DOHH2 (cell line): ENCODE measurements around the gene ZNF382.

ENCODE experiments used
- H3F3A ChIP-seq: fragments of 200-600 bp; sonication (generic), shearing (Covaris generic); 2 replicates; pipeline ENCODE4 v1.6.0; 2016; ENCODE audit warnings: antibody characterized with exemption, mild to moderate bottlenecking; ENCODE audit not compliant: control insufficient read depth, insufficient read depth
- H3K27ac ChIP-seq: fragments of 200-600 bp; sonication (generic); 2 replicates; pipeline ENCODE4 v1.5.1; 2014; ENCODE audit warnings: low read depth, mild to moderate bottlenecking, low read length, moderate library complexity
- H3K27me3 ChIP-seq: fragments of 200-600 bp; sonication (generic); 2 replicates; pipeline ENCODE4 v1.6.1; 2014; ENCODE audit warnings: mild to moderate bottlenecking, low read length, mixed read lengths; ENCODE audit not compliant: control insufficient read depth
- H3K36me3 ChIP-seq: fragments of 200-600 bp; sonication (generic); 2 replicates; pipeline ENCODE4 v1.6.1; 2014; ENCODE audit warnings: mild to moderate bottlenecking, low read length, moderate library complexity, mixed read lengths; ENCODE audit not compliant: control insufficient read depth
- H3K4me1 ChIP-seq: fragments of 200-600 bp; sonication (generic); 2 replicates; pipeline ENCODE4 v1.6.1; 2014; ENCODE audit warnings: mild to moderate bottlenecking, low read length, mixed read lengths; ENCODE audit not compliant: control insufficient read depth
- H3K4me2 ChIP-seq: fragments of 200-600 bp; sonication (generic); 2 replicates; pipeline ENCODE4 v1.6.0; 2014; ENCODE audit warnings: mild to moderate bottlenecking, low read length, moderate library complexity
- H3K4me3 ChIP-seq: fragments of 200-600 bp; sonication (generic); 2 replicates; pipeline ENCODE4 v1.5.1; 2014; ENCODE audit warnings: mild to moderate bottlenecking, low read length, mixed read lengths
- H3K79me2 ChIP-seq: fragments of 200-600 bp; sonication (generic); 2 replicates; pipeline ENCODE4 v1.6.1; 2014; ENCODE audit warnings: mild to moderate bottlenecking, low read length, mixed read lengths; ENCODE audit not compliant: control insufficient read depth
- H3K9me2 ChIP-seq: fragments of 200-600 bp; sonication (generic); replicated peaks from 2 replicates; pipeline ENCODE4 v1.6.1; 2014; ENCODE audit warnings: mild to moderate bottlenecking, low read length, mixed read lengths; ENCODE audit not compliant: control insufficient read depth
- H3K9me3 ChIP-seq: fragments of 200-600 bp; sonication (generic); 2 replicates; pipeline ENCODE4 v1.6.1; 2014; ENCODE audit warnings: antibody characterized with exemption, low read length, mixed read lengths; ENCODE audit not compliant: control insufficient read depth, insufficient read depth
- H4K20me1 ChIP-seq: fragments of 200-600 bp; sonication (generic); 2 replicates; pipeline ENCODE4 v1.6.0; 2014; ENCODE audit warnings: low read depth, mild to moderate bottlenecking, antibody characterized with exemption, low read length, moderate library complexity; ENCODE audit not compliant: control insufficient read depth, insufficient read depth
- EZH2phosphoT487 ChIP-seq: fragments of 200-600 bp; sonication (generic); IDR thresholded peaks from 2 replicates; pipeline ENCODE4 v1.6.1; 2017; ENCODE audit warnings: borderline replicate concordance, mild to moderate bottlenecking, antibody characterized with exemption, low read length, moderate library complexity, mixed read lengths
- TF ChIP-seq, protein P1 (sequence below): fragments of 200-600 bp; sonication (generic); IDR thresholded peaks from one replicate; pipeline ENCODE4 v1.5.1; 2014; ENCODE audit warnings: antibody characterized with exemption, mild to moderate bottlenecking, low read depth, low read length; ENCODE audit not compliant: poor library complexity, severe bottlenecking

Gene ZNF382

DNA sequence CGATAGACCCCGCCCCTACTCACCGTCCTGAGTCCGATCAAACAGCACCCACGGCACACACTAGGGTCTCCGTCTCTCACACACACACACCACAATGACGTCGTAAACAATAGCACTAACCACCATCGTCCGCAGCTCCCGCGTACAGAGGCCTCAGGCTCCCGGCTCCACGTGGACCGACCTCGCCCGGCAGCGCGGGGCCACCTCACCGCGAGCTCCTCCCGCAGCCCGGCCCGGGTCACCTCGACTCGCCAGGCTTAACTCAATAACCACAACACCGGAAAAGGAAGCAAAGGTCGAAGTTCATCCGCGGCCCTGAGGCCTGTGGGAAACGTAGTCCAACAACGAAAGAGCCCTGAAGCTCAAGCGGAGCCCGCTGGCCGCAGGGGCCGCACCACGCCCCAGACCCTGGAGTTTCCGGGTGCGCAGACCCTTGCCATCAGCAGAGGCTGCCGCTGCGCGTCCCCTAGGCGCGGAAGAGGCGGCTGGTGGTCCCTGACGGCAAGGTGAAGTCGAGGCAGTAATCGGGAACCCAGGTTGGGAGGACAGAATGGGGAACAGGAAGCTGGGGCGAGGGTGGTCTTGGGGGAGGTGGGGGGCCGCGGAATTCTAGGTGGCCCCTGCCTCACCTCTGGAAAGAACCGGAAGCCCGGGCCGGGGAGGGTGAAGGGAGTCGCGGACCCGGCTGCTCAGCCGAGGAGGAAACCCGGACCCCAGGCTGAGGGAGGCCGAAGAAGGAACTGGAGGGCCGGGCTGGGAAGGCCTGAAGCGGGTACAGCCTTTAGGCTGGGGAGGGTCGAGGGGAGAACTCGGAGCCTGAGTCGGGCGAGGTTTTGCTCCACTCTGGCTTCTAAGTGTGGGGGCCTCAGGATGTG, 31.9 kb upstream of the ZNF382 start, which contains the start of gene ZNF529:
TSS of gene ZNF529 (minus strand) at position 273 of the 875 bp plus-strand sequence. CDS start 946 bp downstream, outside the sequence.
- peaks cover 20% of the 10 kb centered on the region for H3K9me3 ChIP-seq
- peaks cover 16% of the 10 kb centered on the region for H3K4me1 ChIP-seq
- H3K36me3 ChIP-seq, result peaks cover 14% of the 10 kb centered on the region
- no peaks in the 10 kb centered on the region for H3F3A ChIP-seq
- no peaks in the 10 kb centered on the region for H4K20me1 ChIP-seq
- H3K4me2 ChIP-seq, result peak within 1 kb of the TSS; percentile 97
- peak within 1 kb of the TSS; percentile 99 for H3K4me3 ChIP-seq
- TF ChIP-seq EZH2phosphoT487, result no peak
- TF ChIP-seq, protein P1, sequence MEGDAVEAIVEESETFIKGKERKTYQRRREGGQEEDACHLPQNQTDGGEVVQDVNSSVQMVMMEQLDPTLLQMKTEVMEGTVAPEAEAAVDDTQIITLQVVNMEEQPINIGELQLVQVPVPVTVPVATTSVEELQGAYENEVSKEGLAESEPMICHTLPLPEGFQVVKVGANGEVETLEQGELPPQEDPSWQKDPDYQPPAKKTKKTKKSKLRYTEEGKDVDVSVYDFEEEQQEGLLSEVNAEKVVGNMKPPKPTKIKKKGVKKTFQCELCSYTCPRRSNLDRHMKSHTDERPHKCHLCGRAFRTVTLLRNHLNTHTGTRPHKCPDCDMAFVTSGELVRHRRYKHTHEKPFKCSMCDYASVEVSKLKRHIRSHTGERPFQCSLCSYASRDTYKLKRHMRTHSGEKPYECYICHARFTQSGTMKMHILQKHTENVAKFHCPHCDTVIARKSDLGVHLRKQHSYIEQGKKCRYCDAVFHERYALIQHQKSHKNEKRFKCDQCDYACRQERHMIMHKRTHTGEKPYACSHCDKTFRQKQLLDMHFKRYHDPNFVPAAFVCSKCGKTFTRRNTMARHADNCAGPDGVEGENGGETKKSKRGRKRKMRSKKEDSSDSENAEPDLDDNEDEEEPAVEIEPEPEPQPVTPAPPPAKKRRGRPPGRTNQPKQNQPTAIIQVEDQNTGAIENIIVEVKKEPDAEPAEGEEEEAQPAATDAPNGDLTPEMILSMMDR, result no peak
- no peaks in the 10 kb centered on the region for H3K27me3 ChIP-seq
- peak within 1 kb of the TSS; percentile 22; the same call in 1 of the 2 replicates for H3K27ac ChIP-seq
- peaks cover 12% of the 10 kb centered on the region for H3K79me2 ChIP-seq
- no peaks in the 10 kb centered on the region for H3K9me2 ChIP-seq

DNA sequence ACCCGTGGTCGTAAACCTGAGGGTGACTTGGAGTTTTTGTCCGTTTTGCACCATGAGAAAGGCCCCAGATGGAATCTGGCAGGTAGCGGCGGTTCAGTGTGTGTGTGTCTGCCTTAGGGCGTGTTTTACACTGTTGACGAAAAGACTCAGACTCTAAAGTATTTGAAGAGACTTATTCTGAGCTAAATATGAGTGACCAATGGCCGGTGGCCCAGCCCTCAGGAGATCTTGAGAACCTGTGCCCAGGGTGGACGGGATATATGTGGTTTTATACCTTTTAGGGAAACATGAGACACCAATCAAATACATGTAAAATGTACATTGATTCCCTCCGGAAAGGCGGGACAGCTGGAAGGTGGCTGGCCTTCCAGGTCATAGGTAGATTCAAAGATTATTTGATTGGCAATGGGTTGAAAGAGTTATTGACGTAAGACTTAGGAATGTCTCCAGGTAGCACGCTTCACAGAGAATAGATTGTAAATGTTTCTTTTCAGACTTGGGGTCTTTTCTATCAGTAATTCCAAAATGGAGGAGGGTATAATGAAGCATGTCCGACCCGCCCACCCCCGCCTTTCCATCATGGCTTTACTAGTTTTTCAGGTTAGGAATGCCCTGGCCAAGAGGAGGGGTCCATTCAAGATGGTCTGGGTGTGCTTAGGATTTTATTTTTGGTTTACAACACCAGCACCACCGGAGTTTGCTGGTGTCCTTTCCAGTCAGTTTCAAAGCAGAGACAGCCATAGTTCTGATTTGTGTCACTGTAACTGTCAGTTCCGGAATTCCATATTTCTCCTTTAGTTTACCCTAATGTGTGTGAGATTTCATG, 31.0 kb upstream of the ZNF382 start:
- TF ChIP-seq EZH2phosphoT487, result no peak
- TF ChIP-seq, protein P1, result no peak
- Histone ChIP-seq H3K4me2 (peak overlapping the region; percentile 97), H3K79me2 (peaks cover 12% of the 10 kb centered on the region), H3F3A (no peaks in the 10 kb centered on the region), H3K27me3 (no peaks in the 10 kb centered on the region), H3K36me3 (peaks cover 16% of the 10 kb centered on the region), H3K4me3 (peak overlapping the region; percentile 99), H3K9me3 (peaks cover 20% of the 10 kb centered on the region), H4K20me1 (no peaks in the 10 kb centered on the region), H3K9me2 (no peaks in the 10 kb centered on the region), H3K4me1 (peaks cover 16% of the 10 kb centered on the region), H3K27ac (0 out of 2 replicates have a peak overlapping the region, but pooled peaks have one; percentile 22)

DNA sequence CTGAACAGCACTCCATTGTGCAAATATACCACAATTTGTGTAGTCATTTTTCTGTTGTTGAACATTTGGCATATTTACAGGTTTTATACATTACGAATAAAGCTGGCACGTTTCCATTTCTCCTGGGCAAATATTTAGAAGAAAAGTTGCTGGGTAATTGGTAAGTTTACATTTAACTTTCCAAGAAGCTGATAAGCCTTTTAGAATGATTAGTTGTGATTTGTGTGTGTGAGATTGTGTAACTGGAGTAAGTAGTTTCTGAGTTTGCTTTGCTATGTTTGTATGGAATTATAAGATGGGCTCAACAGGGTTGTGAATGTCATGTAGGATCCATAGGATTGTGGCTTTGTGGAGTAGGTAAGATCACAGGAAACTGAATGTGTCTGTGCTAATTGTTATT, 30.4 kb upstream of the ZNF382 start:
- TF ChIP-seq, protein P1, result no peak
- no peak for TF ChIP-seq EZH2phosphoT487
- no peaks in the 10 kb centered on the region for H3K27me3 ChIP-seq
- H3K79me2 ChIP-seq, result peaks cover 12% of the 10 kb centered on the region

More for the DNA sequence above, 30.4 kb upstream of the ZNF382 start:
- peaks cover 19% of the 10 kb centered on the region for H3K36me3 ChIP-seq
- H3K4me3 ChIP-seq, result peak overlapping the region; percentile 99; the same call in 1 of the 2 replicates
- no peaks in the 10 kb centered on the region for H4K20me1 ChIP-seq
- no peak overlapping the region for H3K27ac ChIP-seq
- no peak overlapping the region for H3K4me2 ChIP-seq
- no peaks in the 10 kb centered on the region for H3F3A ChIP-seq
- peaks cover 20% of the 10 kb centered on the region for H3K9me3 ChIP-seq
- H3K9me2 ChIP-seq, result no peaks in the 10 kb centered on the region
- H3K4me1 ChIP-seq, result peaks cover 16% of the 10 kb centered on the region
